Measurements from ENCODE around the gene HSCB.
"Not testable (repeated sequence)": the region's sequence is repeated elsewhere in the genome, so short reads cannot be mapped to it uniquely, and the experiment has no call there.

- not testable (repeated sequence) for TF ChIP-seq CTCF, POLR2A (IDR thresholded peaks at IDR 0.05)
Observed at GRCh38 chr22:28754512-28754911, 12.7 kb downstream of the HSCB start.
